Astrocyte (in vitro differentiated cells and primary cell): ENCODE data around the gene APLP2. TPM values are rescaled to one million over a fixed set of nuclear protein-coding genes. Genes with fewer than 3 reads are reported as not detected.

Experiments
- DNase-seq: peaks from one replicate; pipeline ENCODE4 v3.0.0-alpha.2; 2010; ENCODE audit warnings: low read depth
- FAIRE-seq: peaks from 2 replicates; lab custom pipeline; 2011; peaks lifted over from hg19 to GRCh38; lab: Jason Lieb, UNC
- H2AFZ ChIP-seq: 2 replicates; pipeline ENCODE4 v1.6.0; 2012; ENCODE audit warnings: low read depth, low read length, inconsistent platforms
- H3K27ac ChIP-seq: 2 replicates; pipeline ENCODE4 v1.5.1; 2011; ENCODE audit warnings: low read depth, low read length, inconsistent platforms
- H3K27me3 ChIP-seq: 2 replicates; pipeline ENCODE4 v1.6.0; 2011; ENCODE audit warnings: low read length, inconsistent platforms; ENCODE audit not compliant: insufficient read depth
- H3K36me3 ChIP-seq: 2 replicates; pipeline ENCODE4 v1.5.1; 2011; ENCODE audit warnings: low read length, inconsistent platforms; ENCODE audit not compliant: insufficient read depth
- H3K4me1 ChIP-seq: 2 replicates; pipeline ENCODE4 v1.5.1; 2011; ENCODE audit warnings: low read length, inconsistent platforms; ENCODE audit not compliant: insufficient read depth
- H3K4me2 ChIP-seq: 2 replicates; pipeline ENCODE4 v1.6.0; 2012; ENCODE audit warnings: low read length, inconsistent platforms
- H3K4me3 ChIP-seq: 2 replicates; pipeline ENCODE4 v1.5.1; 2011; ENCODE audit warnings: low read depth, mild to moderate bottlenecking, low read length, inconsistent platforms; ENCODE audit not compliant: insufficient read depth
- H3K79me2 ChIP-seq: 2 replicates; pipeline ENCODE4 v1.6.0; 2012; ENCODE audit warnings: mild to moderate bottlenecking, low read length, inconsistent platforms; ENCODE audit not compliant: insufficient read depth
- H3K9ac ChIP-seq: 2 replicates; pipeline ENCODE4 v1.6.0; 2012; ENCODE audit warnings: mild to moderate bottlenecking, low read length, inconsistent platforms
- H3K9me3 ChIP-seq: 2 replicates; pipeline ENCODE4 v1.5.1; 2012; ENCODE audit warnings: low read depth, mild to moderate bottlenecking, low read length, inconsistent platforms; ENCODE audit not compliant: insufficient read depth
- H4K20me1 ChIP-seq: 2 replicates; pipeline ENCODE4 v1.6.0; 2012; ENCODE audit warnings: low read length, inconsistent platforms; ENCODE audit not compliant: insufficient read depth
- H3K27ac Mint-ChIP-seq: one replicate; pipeline ENCODE4 v1.8.0; 2021; ENCODE audit warnings: mild to moderate bottlenecking, mixed read lengths; ENCODE audit not compliant: unreplicated experiment
- H3K27me3 Mint-ChIP-seq: one replicate; pipeline ENCODE4 v1.8.0; 2021; ENCODE audit warnings: low read depth, mixed read lengths; ENCODE audit not compliant: unreplicated experiment
- H3K36me3 Mint-ChIP-seq: one replicate; pipeline ENCODE4 v1.8.0; 2021; ENCODE audit warnings: low read depth, mixed read lengths; ENCODE audit not compliant: unreplicated experiment
- H3K4me1 Mint-ChIP-seq: one replicate; pipeline ENCODE4 v1.8.0; 2021; ENCODE audit warnings: low read depth, mixed read lengths; ENCODE audit not compliant: unreplicated experiment
- H3K4me3 Mint-ChIP-seq: one replicate; pipeline ENCODE4 v1.8.0; 2021; ENCODE audit warnings: mild to moderate bottlenecking, moderate library complexity, mixed read lengths; ENCODE audit not compliant: unreplicated experiment
- H3K9me3 Mint-ChIP-seq: one replicate; pipeline ENCODE4 v1.8.0; 2021; ENCODE audit warnings: mild to moderate bottlenecking, mixed read lengths; ENCODE audit not compliant: unreplicated experiment
- CTCF ChIP-seq: IDR thresholded peaks from 2 replicates; pipeline ENCODE4 v1.5.1; 2011; ENCODE audit warnings: low read depth, mild to moderate bottlenecking, inconsistent platforms, low read length, moderate library complexity; ENCODE audit not compliant: insufficient read depth
- EZH2 ChIP-seq: IDR thresholded peaks from 2 replicates; pipeline ENCODE4 v1.6.1; 2012; ENCODE audit warnings: mild to moderate bottlenecking, low read length, inconsistent platforms; ENCODE audit not compliant: insufficient read depth
- total RNA-seq: library from RNA; stranded (reverse); gene quantifications from 2 replicates; pipeline ENCODE4 v1.2.1, GENCODE V29; 2021

APLP2 gene
- total RNA-seq, 1 donor from 2014 or later = 849 TPM

- no peaks in the 10 kb centered on the region for H4K20me1 ChIP-seq
- H3K9me3 ChIP-seq = no peaks in the 10 kb centered on the region
- no peaks in the 10 kb centered on the region for H3K79me2 ChIP-seq
- no peak overlapping the region for H3K9ac ChIP-seq
- FAIRE-seq (no peak), DNase-seq (no peak)
- no peak overlapping the region for H3K4me3 Mint-ChIP-seq
- no peaks in the 10 kb centered on the region for H3K27me3 ChIP-seq
- H3K27ac Mint-ChIP-seq = peak overlapping the region; percentile 43
- no peaks in the 10 kb centered on the region for H3K36me3 ChIP-seq
- H3K27ac ChIP-seq = no peak overlapping the region
- no peaks in the 10 kb centered on the region for H3K9me3 Mint-ChIP-seq
- H3K4me2 ChIP-seq = no peak overlapping the region
- H3K4me1 Mint-ChIP-seq = peaks cover 5% of the 10 kb centered on the region
- H3K27me3 Mint-ChIP-seq = no peaks in the 10 kb centered on the region
- no peak overlapping the region for H2AFZ ChIP-seq
- no peaks in the 10 kb centered on the region for H3K4me1 ChIP-seq
- no peak for TF ChIP-seq CTCF
- no peak for TF ChIP-seq EZH2
- no peak overlapping the region for H3K4me3 ChIP-seq
- no peaks in the 10 kb centered on the region for H3K36me3 Mint-ChIP-seq
Measured at GRCh38 chr11:130031945-130032344, 37.7 kb upstream of the APLP2 start.

GRCh38 chr11:130032931-130033330 lies 36.8 kb upstream of the APLP2 start:
- Mint-ChIP-seq H3K27me3 (no peaks in the 10 kb centered on the region), H3K9me3 (no peaks in the 10 kb centered on the region), H3K4me3 (no peak overlapping the region), H3K4me1 (peaks cover 12% of the 10 kb centered on the region), H3K36me3 (no peaks in the 10 kb centered on the region), H3K27ac (no peak overlapping the region)
- Histone ChIP-seq H4K20me1 (no peaks in the 10 kb centered on the region), H3K27me3 (no peaks in the 10 kb centered on the region), H3K4me1 (peaks cover 6% of the 10 kb centered on the region), H3K36me3 (no peaks in the 10 kb centered on the region), H3K27ac (no peak overlapping the region), H3K9me3 (no peaks in the 10 kb centered on the region), H3K79me2 (no peaks in the 10 kb centered on the region), H3K9ac (no peak overlapping the region), H3K4me3 (no peak overlapping the region), H2AFZ (no peak overlapping the region), H3K4me2 (no peak overlapping the region)
- FAIRE-seq (no peak), DNase-seq (no peak)
- TF ChIP-seq CTCF (no peak), EZH2 (no peak)

- no peak overlapping the region for H3K27ac ChIP-seq
- no peak overlapping the region for H3K4me3 Mint-ChIP-seq
- H3K27ac Mint-ChIP-seq = no peak overlapping the region
- DNase-seq (no peak), FAIRE-seq (no peak)
- H4K20me1 ChIP-seq = no peaks in the 10 kb centered on the region
- no peak overlapping the region for H2AFZ ChIP-seq
- H3K9me3 ChIP-seq = no peaks in the 10 kb centered on the region
- no peak overlapping the region for H3K4me2 ChIP-seq
- H3K79me2 ChIP-seq = no peaks in the 10 kb centered on the region
- H3K36me3 Mint-ChIP-seq = no peaks in the 10 kb centered on the region
- no peaks in the 10 kb centered on the region for H3K36me3 ChIP-seq
- no peaks in the 10 kb centered on the region for H3K27me3 ChIP-seq
- no peaks in the 10 kb centered on the region for H3K9me3 Mint-ChIP-seq
- peaks cover 17% of the 10 kb centered on the region for H3K4me1 Mint-ChIP-seq
- no peak overlapping the region for H3K4me3 ChIP-seq
- TF ChIP-seq EZH2 = no peak
- no peak for TF ChIP-seq CTCF
- H3K9ac ChIP-seq = no peak overlapping the region
- H3K27me3 Mint-ChIP-seq = no peaks in the 10 kb centered on the region
- peaks cover 11% of the 10 kb centered on the region for H3K4me1 ChIP-seq
Measured at GRCh38 chr11:130034236-130034635, 35.5 kb upstream of the APLP2 start.
